ENCODE data around the gene NTNG1. TPM values are rescaled to one million over a fixed set of nuclear protein-coding genes. Genes with fewer than 3 reads are reported as not detected.

Gene NTNG1
- total and polyA plus RNA-seq, 2 of the 13 experiments (the other 11 are each of a cell fraction or from before 2014, with no cell fraction given), result not detected

- peak; percentile 45 for TF ChIP-seq ZNF574 (CRISPR knock-in tag; IDR thresholded peaks at IDR 0.05)
- TF ChIP-seq ZFP62 (CRISPR knock-in tag; IDR thresholded peaks at IDR 0.05), result no peak
- TF ChIP-seq HMGXB3 (CRISPR knock-in tag; IDR thresholded peaks at IDR 0.05; ENCODE audit: borderline replicate concordance), result 0 out of 2 replicates have a peak, but pooled peaks have one; percentile 7
- TF ChIP-seq KDM5A (IDR thresholded peaks at IDR 0.05; ENCODE audit: borderline replicate concordance, low read length), result no peak
- TF ChIP-seq KAT2B (IDR thresholded peaks at IDR 0.05; ENCODE audit: borderline replicate concordance, low read depth, low read length), result peak; percentile 96
- peak; percentile 97 for TF ChIP-seq PAXIP1 (CRISPR knock-in tag; conservative IDR thresholded peaks at IDR 0.05)
- TF ChIP-seq HNF4G (IDR thresholded peaks at IDR 0.05; ENCODE audit: borderline replicate concordance, low read depth, low read length), result peak; percentile 91
- TF ChIP-seq HNF4G (CRISPR knock-in tag; IDR thresholded peaks at IDR 0.05; ENCODE audit: borderline replicate concordance, low read depth), result peak; percentile 58; the same call in 1 of the 2 replicates
- peak; percentile 65; the same call in 1 of the 2 replicates for TF ChIP-seq ZNF430 (CRISPR knock-in tag; IDR thresholded peaks at IDR 0.05)
- no peak for TF ChIP-seq ZNF672 (CRISPR knock-in tag; IDR thresholded peaks at IDR 0.05)
- no peak for TF ChIP-seq ZSCAN31 (CRISPR knock-in tag; IDR thresholded peaks at IDR 0.05; ENCODE audit: low read depth)
- peak; percentile 78 for TF ChIP-seq HNF1A (IDR thresholded peaks at IDR 0.05; ENCODE audit: low read depth)
- peak; percentile 84 for TF ChIP-seq HNF1A (CRISPR knock-in tag; IDR thresholded peaks at IDR 0.05; ENCODE audit: borderline replicate concordance)
Measured at GRCh38 chr1:107526524-107527198, 385.8 kb downstream of the NTNG1 start (continued).
